Chondrocyte (in vitro differentiated cells): ENCODE results near the gene DGCR2. TPM values are rescaled to one million over a fixed set of nuclear protein-coding genes. Genes with fewer than 3 reads are reported as not detected.

Source experiments
- DNase-seq: peaks from one replicate; pipeline ENCODE4 v3.0.0; 2021; ENCODE audit warnings: mixed read lengths, low spot score
- H3K27ac Mint-ChIP-seq: one replicate; pipeline ENCODE4 v1.8.0; 2021; ENCODE audit warnings: mild to moderate bottlenecking, moderate library complexity, mixed read lengths; ENCODE audit not compliant: unreplicated experiment
- H3K27me3 Mint-ChIP-seq: 2 replicates; pipeline ENCODE4 v1.8.0; 2021; ENCODE audit warnings: low read depth, mixed read lengths
- H3K36me3 Mint-ChIP-seq: 2 replicates; pipeline ENCODE4 v1.8.0; 2021; ENCODE audit warnings: low read depth, mixed read lengths
- H3K4me1 Mint-ChIP-seq: 2 replicates; pipeline ENCODE4 v1.8.0; 2021; ENCODE audit warnings: low read depth, mild to moderate bottlenecking, mixed read lengths
- H3K4me3 Mint-ChIP-seq: one replicate; pipeline ENCODE4 v1.8.0; 2021; ENCODE audit warnings: mild to moderate bottlenecking, moderate library complexity, mixed read lengths; ENCODE audit not compliant: unreplicated experiment
- H3K9me3 Mint-ChIP-seq: 2 replicates; pipeline ENCODE4 v1.8.0; 2021; ENCODE audit warnings: low read depth, mixed read lengths
- total RNA-seq: library from RNA; stranded (reverse); gene quantifications from 3 replicates; pipeline ENCODE4 v1.2.1, GENCODE V29; 2021
- TF ChIP-seq, protein P1 (sequence below): fragments of 200-600 bp; sonication (generic); IDR thresholded peaks from 2 replicates; pipeline ENCODE4 v1.5.0; 2021; ENCODE audit warnings: antibody characterized with exemption, mild to moderate bottlenecking, moderate library complexity

The DGCR2 gene
- total RNA-seq, 1 donor from 2014 or later, result 45.8 TPM

GRCh38 chr22:19082793-19083192 lies 39.4 kb downstream of the DGCR2 start:
- DNase-seq, result no peak
- TF ChIP-seq, protein P1, sequence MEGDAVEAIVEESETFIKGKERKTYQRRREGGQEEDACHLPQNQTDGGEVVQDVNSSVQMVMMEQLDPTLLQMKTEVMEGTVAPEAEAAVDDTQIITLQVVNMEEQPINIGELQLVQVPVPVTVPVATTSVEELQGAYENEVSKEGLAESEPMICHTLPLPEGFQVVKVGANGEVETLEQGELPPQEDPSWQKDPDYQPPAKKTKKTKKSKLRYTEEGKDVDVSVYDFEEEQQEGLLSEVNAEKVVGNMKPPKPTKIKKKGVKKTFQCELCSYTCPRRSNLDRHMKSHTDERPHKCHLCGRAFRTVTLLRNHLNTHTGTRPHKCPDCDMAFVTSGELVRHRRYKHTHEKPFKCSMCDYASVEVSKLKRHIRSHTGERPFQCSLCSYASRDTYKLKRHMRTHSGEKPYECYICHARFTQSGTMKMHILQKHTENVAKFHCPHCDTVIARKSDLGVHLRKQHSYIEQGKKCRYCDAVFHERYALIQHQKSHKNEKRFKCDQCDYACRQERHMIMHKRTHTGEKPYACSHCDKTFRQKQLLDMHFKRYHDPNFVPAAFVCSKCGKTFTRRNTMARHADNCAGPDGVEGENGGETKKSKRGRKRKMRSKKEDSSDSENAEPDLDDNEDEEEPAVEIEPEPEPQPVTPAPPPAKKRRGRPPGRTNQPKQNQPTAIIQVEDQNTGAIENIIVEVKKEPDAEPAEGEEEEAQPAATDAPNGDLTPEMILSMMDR, result no peak
- no peak overlapping the region for H3K27ac Mint-ChIP-seq
- H3K9me3 Mint-ChIP-seq, result no peaks in the 10 kb centered on the region
- no peak overlapping the region for H3K4me3 Mint-ChIP-seq
- H3K36me3 Mint-ChIP-seq, result peaks cover 11% of the 10 kb centered on the region
- no peaks in the 10 kb centered on the region for H3K27me3 Mint-ChIP-seq
- H3K4me1 Mint-ChIP-seq, result peaks cover 33% of the 10 kb centered on the region

- Mint-ChIP-seq H3K4me3 (no peak overlapping the region), H3K9me3 (no peaks in the 10 kb centered on the region)
These were observed 40.1 kb downstream of the DGCR2 start for GRCh38 chr22:19082101-19082500.

DNA sequence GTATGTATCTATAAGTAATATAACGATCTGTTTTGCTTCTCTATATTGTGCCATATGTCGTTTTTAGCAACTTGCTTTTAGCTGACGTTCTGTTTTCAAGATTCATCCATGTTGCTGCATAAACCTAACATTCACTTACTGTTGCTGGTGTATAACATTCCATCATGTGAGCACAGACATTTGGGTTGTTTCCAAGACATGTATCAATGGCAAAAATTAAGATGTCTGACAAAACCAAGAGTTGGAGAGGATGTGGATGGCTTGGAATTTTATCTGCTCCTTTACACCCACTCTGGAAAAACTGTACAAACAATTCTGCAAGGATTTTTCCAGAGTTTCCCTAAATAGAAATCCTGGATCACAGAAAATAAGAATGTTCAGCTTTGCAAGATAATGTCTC lies 40.9 kb downstream of the DGCR2 start:
- Mint-ChIP-seq H3K9me3 (no peaks in the 10 kb centered on the region), H3K27ac (peak overlapping the region; percentile 46), H3K27me3 (no peaks in the 10 kb centered on the region), H3K4me3 (no peak overlapping the region), H3K36me3 (peaks cover 11% of the 10 kb centered on the region), H3K4me1 (peaks cover 26% of the 10 kb centered on the region)
- TF ChIP-seq, protein P1, result no peak
- no peak for DNase-seq

More at GRCh38 chr22:19082101-19082500, 40.1 kb downstream of the DGCR2 start:
- Mint-ChIP-seq H3K27ac (no peak overlapping the region), H3K27me3 (no peaks in the 10 kb centered on the region), H3K36me3 (peaks cover 11% of the 10 kb centered on the region), H3K4me1 (peaks cover 33% of the 10 kb centered on the region)
- DNase-seq, result no peak
- TF ChIP-seq, protein P1, result no peak

DNA sequence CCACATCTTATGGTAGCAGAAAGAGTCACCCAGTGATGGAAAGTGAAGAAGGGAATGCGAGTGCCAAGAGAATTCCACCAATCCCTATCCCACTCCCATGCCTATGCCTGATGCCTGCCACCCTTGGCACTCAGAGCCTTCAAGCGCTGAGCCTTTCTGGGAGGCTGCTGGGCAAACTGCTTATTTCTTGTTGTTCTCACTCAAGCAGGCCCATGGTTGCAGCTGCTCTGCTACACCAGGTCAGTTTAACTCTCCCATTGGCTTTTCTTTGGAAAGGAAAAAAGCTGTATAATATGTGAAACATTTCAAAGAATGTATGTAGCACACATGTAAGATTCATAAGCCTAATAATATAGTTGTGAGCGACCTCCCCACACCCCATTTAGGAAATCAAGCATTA lies 41.4 kb downstream of the DGCR2 start:
- Mint-ChIP-seq H3K4me1 (peaks cover 21% of the 10 kb centered on the region), H3K4me3 (no peak overlapping the region), H3K9me3 (no peaks in the 10 kb centered on the region), H3K27me3 (no peaks in the 10 kb centered on the region), H3K27ac (peak overlapping the region; percentile 46), H3K36me3 (peaks cover 11% of the 10 kb centered on the region)
- TF ChIP-seq, protein P1, result no peak
- no peak for DNase-seq

DNA sequence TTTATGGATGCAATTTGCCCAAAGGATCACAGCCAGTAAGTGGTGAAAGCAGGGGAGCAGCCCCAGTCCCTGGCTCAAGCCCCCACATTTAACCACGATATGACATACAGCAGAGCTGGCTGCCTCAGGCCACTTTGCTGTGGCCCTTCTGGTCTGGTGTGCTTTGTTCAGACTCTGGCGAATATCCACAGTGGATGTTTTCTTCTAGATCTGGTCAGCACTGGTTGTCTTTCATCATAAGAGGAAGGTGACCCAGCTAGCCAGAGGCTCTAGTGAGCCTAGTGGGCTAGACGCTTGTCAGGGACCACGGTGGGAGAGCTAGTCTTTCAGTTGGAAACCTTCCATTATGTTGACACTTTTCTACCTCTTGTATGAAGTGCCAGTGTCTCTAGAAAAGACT lies 42.5 kb downstream of the DGCR2 start:
- H3K27ac Mint-ChIP-seq, result no peak overlapping the region
- peaks cover 8% of the 10 kb centered on the region for H3K36me3 Mint-ChIP-seq
- no peak for DNase-seq
- no peaks in the 10 kb centered on the region for H3K27me3 Mint-ChIP-seq
- H3K9me3 Mint-ChIP-seq, result no peaks in the 10 kb centered on the region
- H3K4me1 Mint-ChIP-seq, result peaks cover 11% of the 10 kb centered on the region
- no peak overlapping the region for H3K4me3 Mint-ChIP-seq
- TF ChIP-seq, protein P1, result no peak
